Upper lobe of left lung (tissue), 6 donors: ENCODE measurements around the gene TMEM132C. TPM values are rescaled to one million over a fixed set of nuclear protein-coding genes. Genes with fewer than 3 reads are reported as not detected.

Source experiments
- ATAC-seq, 2 donors: fragments of 200-7000 bp; cut with Tn5 transposase; one replicate each; pipeline ENCODE4 v1.9.1; 2022; ENCODE audit warnings: mild to moderate bottlenecking in 2 of 2, moderate library complexity in 2 of 2; ENCODE audit not compliant: low FRiP score in 2 of 2
- DNase-seq, 2 donors: peaks; one replicate each; pipeline ENCODE4 v3.0.0-alpha.2; 2019 to 2020
- H3K27ac ChIP-seq, 4 donors: fragments of 200-600 bp; sonication (generic); one replicate each; pipeline ENCODE4 v1.5.1; 2016 to 2019
- H3K27me3 ChIP-seq, 4 donors: fragments of 200-600 bp; sonication (generic); one replicate each; pipeline ENCODE4 v1.5.1; 2017 to 2019
- H3K36me3 ChIP-seq, 4 donors: fragments of 200-600 bp; sonication (generic); one replicate each; pipeline ENCODE4 v1.5.1; 2016 to 2019
- H3K4me1 ChIP-seq, 4 donors: fragments of 200-600 bp; sonication (generic); one replicate each; pipeline ENCODE4 v1.5.1; 2018 to 2019
- H3K4me3 ChIP-seq, 4 donors: fragments of 200-600 bp; sonication (generic); one replicate each; pipeline ENCODE4 v1.5.1; 2017 to 2019; ENCODE audit warnings: mild to moderate bottlenecking in 2 of 4, moderate library complexity in 1 of 4
- H3K9me3 ChIP-seq, 4 donors: fragments of 200-600 bp; sonication (generic); one replicate each; pipeline ENCODE4 v1.5.1; 2018 to 2019
- EP300 ChIP-seq, 4 donors: sonication (generic); formaldehyde crosslinking; IDR thresholded peaks; one replicate each; pipeline ENCODE4 v1.5.1; 2017; ENCODE audit warnings: antibody characterized with exemption in 4 of 4, control low read depth in 2 of 4
- POLR2A ChIP-seq, 4 donors: fragments of 450-650 bp; IDR thresholded peaks; one replicate each; pipeline ENCODE4 v1.5.1; 2016 to 2017; ENCODE audit warnings: antibody characterized with exemption in 4 of 4, mild to moderate bottlenecking in 2 of 4
- POLR2AphosphoS5 ChIP-seq, 2 donors: sonication (generic); formaldehyde crosslinking; IDR thresholded peaks; one replicate each; pipeline ENCODE4 v1.5.1; 2017; ENCODE audit warnings: antibody characterized with exemption in 2 of 2
- WGBS, 2 donors: methylation state at CpG; one replicate each; pipeline ENCODE4 v1.1.5; 2017 to 2018; 5-methylcytosine and 5-hydroxymethylcytosine counted together
- total RNA-seq, 6 donors: library from RNA; depleted of rRNA in 4 of 6; stranded (reverse); fragments of >200 nt in 4 of 6; gene quantifications; one replicate each; pipeline versions ENCODE4 v1.1.0 to v1.2.1, GENCODE V29; 2016 to 2021
- TF ChIP-seq, protein P1 (sequence below), 6 experiments: fragments of 450-650 bp in 4 of 6; fragments of 200-600 bp in 2 of 6; sonication (generic) in 2 of 6; IDR thresholded peaks; one replicate each; pipeline ENCODE4 v1.5.1; 2016 to 2019; ENCODE audit warnings: antibody characterized with exemption in 6 of 6
- donor health status: DM: no; HTN: no; CAD: no; lungs with moderate emphysema.
- donor health status: DM: no; HTN: yes; CAD: no; lungs with severe emphysema.

The TMEM132C gene
- total RNA-seq, 6 donors from 2014 or later: under 0.01 to 2.2 (median 1.1) TPM

DNA sequence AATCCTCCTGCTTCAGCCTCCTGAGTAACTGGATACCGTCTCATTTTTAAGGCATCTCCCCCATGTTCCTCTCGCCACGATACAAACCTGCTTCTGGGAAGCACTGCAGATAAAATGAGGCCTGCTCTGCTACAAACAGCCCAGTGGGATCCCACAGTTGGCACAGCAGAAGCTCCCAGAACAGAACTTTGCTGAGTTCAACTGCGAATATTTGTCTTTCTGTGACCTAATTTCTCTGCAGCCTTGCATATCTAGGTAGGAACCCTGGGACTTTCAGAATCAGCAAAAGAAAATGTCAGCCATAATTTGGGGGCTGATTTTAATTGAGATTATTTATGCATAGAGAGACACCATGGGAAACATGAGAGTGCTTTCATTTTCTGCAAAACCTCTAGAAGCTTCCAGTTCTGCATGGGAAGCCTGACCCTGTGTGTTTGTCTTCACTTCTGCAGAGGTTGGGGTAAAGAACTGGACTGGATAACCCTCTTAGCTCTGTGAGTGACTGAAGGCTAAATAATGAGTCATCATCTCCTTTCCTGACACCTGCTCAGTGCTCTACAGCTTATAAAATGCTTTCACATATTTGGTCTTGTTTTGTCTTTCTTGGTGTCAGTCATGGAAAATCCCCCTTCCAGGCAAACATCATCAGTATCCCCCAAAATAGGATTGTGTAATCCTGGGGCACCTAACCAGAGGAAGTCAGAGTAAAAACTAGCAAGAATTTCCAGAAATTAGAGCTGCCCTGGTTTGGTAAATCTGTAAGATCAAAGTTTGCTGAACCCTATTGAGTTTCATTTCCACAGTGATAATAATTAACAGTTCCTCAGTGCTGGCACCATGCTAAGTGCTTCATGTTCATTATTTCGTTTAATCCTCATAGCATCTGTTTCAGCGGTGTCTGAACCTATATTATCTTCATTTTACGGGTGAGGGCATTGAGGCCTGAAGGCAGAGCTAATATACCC lies 371.0 kb downstream of the TMEM132C start:
- H3K9me3 ChIP-seq: no peaks in the 10 kb centered on the region
- H3K4me3 ChIP-seq: no peak overlapping the region
- no peak overlapping the region for H3K27ac ChIP-seq
- TF ChIP-seq EP300 (IDR thresholded peaks at IDR 0.05) (no peak), POLR2A (IDR thresholded peaks at IDR 0.05) (no peak), POLR2AphosphoS5 (IDR thresholded peaks at IDR 0.05) (no peak)
- TF ChIP-seq, protein P1, sequence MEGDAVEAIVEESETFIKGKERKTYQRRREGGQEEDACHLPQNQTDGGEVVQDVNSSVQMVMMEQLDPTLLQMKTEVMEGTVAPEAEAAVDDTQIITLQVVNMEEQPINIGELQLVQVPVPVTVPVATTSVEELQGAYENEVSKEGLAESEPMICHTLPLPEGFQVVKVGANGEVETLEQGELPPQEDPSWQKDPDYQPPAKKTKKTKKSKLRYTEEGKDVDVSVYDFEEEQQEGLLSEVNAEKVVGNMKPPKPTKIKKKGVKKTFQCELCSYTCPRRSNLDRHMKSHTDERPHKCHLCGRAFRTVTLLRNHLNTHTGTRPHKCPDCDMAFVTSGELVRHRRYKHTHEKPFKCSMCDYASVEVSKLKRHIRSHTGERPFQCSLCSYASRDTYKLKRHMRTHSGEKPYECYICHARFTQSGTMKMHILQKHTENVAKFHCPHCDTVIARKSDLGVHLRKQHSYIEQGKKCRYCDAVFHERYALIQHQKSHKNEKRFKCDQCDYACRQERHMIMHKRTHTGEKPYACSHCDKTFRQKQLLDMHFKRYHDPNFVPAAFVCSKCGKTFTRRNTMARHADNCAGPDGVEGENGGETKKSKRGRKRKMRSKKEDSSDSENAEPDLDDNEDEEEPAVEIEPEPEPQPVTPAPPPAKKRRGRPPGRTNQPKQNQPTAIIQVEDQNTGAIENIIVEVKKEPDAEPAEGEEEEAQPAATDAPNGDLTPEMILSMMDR (IDR thresholded peaks at IDR 0.05): no peak
- DNase-seq (no peak), ATAC-seq (no peak)
- H3K4me1 ChIP-seq: no peaks in the 10 kb centered on the region
- no peaks in the 10 kb centered on the region for H3K36me3 ChIP-seq
- no peaks in the 10 kb centered on the region for H3K27me3 ChIP-seq
- WGBS, 2 donors: 81 to 89% methylated on average over 7 of the region's 7 CpGs

DNA sequence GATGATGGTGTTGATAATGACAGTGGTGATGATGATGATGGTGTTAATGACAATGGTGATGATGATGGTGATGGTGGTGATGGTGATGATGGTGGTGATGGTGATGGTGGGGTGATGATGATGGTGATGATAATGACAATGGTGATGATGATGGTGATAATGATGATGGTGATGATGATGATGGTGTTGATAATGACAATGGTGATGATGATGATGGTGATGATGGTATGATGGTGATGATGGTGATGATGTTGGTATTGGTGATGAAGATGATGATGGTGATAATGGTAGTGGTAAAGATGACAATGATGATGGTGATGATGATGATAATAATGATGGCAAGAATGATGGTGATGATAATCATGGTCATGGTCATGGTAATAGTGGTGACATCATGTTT lies 372.1 kb downstream of the TMEM132C start:
- Histone ChIP-seq H3K36me3 (no peaks in the 10 kb centered on the region), H3K9me3 (no peaks in the 10 kb centered on the region), H3K4me1 (no peaks in the 10 kb centered on the region), H3K4me3 (no peak overlapping the region), H3K27me3 (no peaks in the 10 kb centered on the region), H3K27ac (no peak overlapping the region)
- ATAC-seq (no peak), DNase-seq (no peak)
- TF ChIP-seq, protein P1 (IDR thresholded peaks at IDR 0.05): no peak
- TF ChIP-seq POLR2A (IDR thresholded peaks at IDR 0.05): no peak
- TF ChIP-seq EP300 (IDR thresholded peaks at IDR 0.05): no peak
- TF ChIP-seq POLR2AphosphoS5 (IDR thresholded peaks at IDR 0.05): no peak

DNA sequence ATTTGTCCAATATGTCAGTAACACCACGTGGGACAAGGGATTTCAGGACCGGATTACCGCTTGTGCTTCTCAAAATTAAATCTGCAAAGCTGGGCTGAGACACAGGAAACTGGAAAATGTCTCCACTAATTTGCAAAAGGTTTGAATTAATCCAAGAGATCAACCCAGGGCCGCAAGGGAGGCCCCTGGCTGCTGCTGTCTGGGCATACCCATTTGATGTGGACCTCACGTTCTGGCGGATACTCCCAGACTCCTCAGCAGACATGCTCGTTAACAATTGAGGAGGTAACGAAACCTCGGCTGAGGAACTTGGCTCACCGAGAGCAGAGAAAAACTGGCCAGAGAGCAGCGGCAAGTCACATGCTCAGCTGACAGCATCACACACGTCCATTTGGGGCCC lies 376.2 kb downstream of the TMEM132C start:
- H3K27me3 ChIP-seq: no peaks in the 10 kb centered on the region
- WGBS, 2 donors: 57% methylated on average over 12 of the region's 12 CpGs
- no peaks in the 10 kb centered on the region for H3K4me1 ChIP-seq

DNA sequence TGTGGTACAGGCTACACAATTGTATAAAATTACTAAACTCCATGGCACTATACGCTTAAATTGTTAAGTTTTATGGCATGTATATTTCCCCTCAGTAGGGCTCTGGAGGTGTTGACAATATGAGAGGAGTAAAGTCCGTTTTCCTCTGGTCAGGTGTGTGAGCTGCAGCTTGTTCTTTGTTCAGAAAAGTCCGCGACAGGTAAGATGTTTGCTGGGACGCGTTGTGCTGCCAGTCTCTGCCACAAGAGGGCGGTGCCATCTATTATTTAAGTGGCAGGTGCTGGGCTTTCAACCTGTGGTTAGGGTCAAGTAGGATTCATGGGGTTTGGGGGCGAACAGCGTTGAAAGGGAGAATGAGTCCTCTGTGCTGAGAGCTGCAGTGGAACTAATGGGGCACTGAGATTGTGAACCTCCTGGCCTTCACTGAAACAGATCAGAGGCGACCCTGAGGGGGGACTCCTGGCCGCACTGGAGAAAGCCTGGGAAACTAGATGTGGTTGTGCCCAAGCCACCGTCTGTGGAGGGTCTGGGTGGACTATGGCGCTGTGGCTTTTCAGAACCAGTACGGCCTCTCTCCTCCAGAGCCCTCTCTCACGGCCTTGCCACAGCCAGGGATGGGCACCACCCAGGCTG lies 377.8 kb downstream of the TMEM132C start:
- Histone ChIP-seq H3K4me1 (no peaks in the 10 kb centered on the region), H3K36me3 (no peaks in the 10 kb centered on the region), H3K27me3 (no peaks in the 10 kb centered on the region), H3K9me3 (no peaks in the 10 kb centered on the region), H3K27ac (no peak overlapping the region), H3K4me3 (no peak overlapping the region)
- ATAC-seq (no peak), DNase-seq (peak in 1 of 2 donors; percentile 32)
- 49 to 50% methylated on average over 7 to 15 of the region's 15 CpGs for WGBS, 2 donors
- TF ChIP-seq, protein P1 (IDR thresholded peaks at IDR 0.05): peak in 5 of 6 experiments; percentile 35 to 56 (median 46)
- TF ChIP-seq POLR2A (IDR thresholded peaks at IDR 0.05) (no peak), POLR2AphosphoS5 (IDR thresholded peaks at IDR 0.05) (no peak), EP300 (IDR thresholded peaks at IDR 0.05) (no peak)

More for the DNA sequence above, 376.2 kb downstream of the TMEM132C start:
- DNase-seq: no peak
- no peak overlapping the region for H3K27ac ChIP-seq
- H3K4me3 ChIP-seq: no peak overlapping the region
- no peaks in the 10 kb centered on the region for H3K9me3 ChIP-seq
- H3K36me3 ChIP-seq: no peaks in the 10 kb centered on the region
- ATAC-seq: no peak
- no peak for TF ChIP-seq EP300 (IDR thresholded peaks at IDR 0.05)
- TF ChIP-seq POLR2A (IDR thresholded peaks at IDR 0.05): no peak
- TF ChIP-seq, protein P1 (IDR thresholded peaks at IDR 0.05): no peak
- no peak for TF ChIP-seq POLR2AphosphoS5 (IDR thresholded peaks at IDR 0.05)
